NCI-H187 treated with DMSO at 0.1 percent for 48 hours (cell line): ENCODE data around the gene EHD4.

ENCODE experiments used
- DNase-seq: peaks from one replicate; lab custom pipeline; 2025; lab: John Stamatoyannopoulos, UW

EHD4 gene

DNA sequence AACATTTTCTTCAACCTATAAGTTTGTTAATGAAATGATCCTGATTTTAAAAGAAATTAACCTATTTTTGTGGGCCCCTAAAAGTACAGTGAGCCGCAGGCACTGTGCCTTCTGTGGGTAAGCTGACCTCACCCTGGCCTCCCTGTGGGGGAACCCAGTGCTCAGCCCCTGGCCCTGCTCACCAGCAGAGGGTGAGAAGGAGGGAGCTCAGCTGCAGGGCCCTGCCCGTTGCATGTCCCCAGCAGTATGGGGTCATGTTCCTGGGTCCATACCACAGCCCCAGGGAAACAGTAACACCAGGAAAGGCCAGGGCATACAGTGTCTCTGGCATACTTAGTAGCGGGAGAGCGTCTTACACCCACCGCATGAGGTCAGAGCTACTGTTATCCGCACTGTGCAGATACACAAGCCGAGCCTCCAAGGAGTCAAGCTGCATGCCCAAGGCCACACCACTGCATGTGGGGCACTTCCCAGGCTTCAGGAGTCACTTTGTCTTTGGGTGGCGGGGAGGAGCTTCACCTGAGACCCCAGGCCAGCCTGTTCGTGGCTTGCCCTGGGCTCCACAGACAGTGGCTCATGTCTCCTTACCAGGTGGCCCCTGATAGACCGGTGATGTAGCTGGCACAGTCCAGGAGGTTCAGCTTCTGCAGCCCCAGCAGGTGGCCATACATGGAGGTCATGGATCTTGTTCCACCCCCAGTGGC lies 22.6 kb upstream of the EHD4 start:
- no peak for DNase-seq

DNA sequence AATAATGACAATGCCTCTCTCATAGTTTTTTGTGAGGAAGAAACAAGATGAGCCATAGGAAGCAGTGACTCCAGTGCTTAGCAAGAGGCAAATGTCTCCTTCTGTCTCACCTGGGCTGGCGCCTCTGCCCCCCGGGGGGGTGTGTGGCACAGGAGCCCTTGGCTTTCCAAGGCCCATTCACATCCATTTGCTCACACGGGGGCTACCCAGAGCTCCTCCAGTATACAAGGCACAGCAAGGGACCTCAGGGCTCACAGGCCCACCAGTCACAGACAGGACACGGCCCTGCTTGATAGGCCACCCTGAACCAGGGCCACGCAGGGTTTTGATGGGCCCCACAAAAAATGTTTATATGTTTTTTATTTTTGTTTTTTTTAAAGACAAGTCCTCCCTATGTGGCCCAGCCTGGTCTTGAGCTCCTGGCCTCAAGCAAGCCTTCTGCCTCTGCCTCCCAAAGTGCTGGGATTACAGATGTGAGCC lies 21.9 kb upstream of the EHD4 start:
- DNase-seq = no peak

DNA sequence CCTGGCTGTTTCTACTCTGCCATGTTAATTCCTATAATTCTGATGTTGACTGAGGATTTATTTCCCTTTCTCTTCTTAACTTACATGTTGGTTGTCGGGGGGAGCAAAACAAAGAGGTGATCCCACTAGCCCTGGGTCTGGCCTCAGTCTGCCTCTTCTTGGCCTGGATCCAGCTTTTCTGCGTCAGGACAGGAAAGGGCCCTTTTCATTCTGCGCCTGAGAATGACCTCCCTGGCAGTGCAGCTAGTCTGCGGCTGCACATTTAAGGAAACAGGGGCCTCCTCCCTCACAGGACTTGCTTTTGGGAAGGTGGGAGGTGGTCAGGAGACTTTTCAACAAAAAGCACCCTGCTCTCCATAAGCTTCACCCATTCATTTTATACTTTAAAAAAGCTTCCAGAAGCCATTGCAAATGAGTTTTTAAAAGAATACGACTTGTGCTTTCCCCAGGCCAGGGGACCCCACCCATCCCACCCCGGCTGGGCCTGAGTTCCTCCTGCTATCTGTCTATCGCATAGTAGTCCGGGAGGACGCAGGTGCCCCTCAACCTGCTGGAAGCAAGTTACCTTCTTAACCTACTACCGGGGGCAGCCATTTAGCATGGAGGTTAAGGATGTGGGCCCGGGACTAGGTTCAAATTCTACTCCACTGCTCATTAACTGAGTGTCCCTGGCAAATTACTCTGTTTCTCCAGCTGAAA lies 21.3 kb upstream of the EHD4 start:
- DNase-seq = no peak

DNA sequence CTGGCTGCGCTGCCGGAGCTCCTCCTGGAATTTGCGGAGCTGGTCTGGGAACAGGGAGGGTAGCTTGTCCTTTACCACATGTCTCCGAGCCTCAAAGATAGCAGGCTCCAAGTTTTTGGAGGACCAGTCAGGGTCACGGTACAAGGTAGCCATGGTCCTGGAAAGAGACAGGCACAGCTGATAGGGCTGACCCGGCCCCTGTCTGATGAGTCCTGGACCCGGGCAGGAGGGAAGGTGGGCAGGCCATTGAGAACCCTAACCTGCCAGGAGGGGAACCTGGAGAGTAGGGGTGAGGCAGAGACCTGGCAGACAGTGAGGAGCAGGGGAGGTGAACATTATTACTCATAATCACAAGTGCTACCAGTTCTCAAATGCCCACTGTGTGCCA lies 20.4 kb upstream of the EHD4 start:
- DNase-seq = no peak

DNA sequence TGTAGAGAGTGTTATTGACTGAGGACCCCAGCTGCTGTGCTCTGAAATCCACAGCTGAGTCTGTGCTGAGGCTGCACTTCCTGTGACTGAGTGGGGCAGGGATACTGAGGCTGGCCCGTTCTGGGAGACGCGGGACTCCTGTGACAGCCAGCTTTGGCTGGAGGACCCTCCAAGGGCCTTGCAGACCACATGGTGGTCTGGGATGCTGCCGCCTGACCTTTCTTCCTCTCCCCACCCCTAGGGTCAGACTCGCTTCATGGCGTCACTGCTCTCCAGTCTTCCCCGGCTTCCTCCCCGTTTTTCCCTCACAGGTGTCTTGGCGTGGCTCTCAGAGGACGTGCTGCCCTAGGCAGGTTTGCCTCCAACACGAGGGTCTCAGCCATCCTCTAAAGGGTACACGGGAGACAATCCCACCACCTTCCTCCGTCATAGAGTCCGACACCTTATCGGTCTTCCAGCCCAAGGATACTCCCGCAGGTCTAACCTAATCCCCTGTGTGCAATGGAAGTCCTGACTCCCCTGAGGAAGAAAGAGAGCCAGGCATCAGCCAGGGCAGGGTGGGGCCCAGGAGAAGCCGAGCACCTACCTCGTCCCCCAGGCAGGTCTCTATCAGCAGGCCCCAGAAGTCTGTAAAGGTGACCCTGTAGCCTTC lies 19.9 kb upstream of the EHD4 start:
- no peak for DNase-seq

GRCh38 chr15:41990691-41991090 lies 18.3 kb upstream of the EHD4 start:
- DNase-seq = no peak

DNA sequence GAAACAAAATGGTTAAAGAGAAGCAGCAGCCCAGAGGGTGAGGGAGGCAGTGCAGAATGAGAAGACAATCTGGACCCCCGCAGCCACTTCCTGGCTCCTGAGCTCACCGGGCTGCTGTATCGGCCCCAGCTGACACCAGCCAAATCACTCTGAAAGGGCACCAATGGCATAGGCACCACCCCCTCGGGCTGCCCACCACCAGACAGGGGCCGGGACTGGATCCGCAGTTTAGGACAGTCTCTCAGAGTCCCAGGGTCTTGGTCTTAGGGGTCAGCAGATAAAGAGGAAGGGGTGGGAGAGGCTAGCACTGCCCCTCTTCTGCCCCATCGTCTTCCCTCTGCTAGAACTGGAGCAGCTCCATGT lies 17.9 kb upstream of the EHD4 start:
- no peak for DNase-seq

GRCh38 chr15:41989573-41990242 lies 17.4 kb upstream of the EHD4 start:
- no peak for DNase-seq

DNA sequence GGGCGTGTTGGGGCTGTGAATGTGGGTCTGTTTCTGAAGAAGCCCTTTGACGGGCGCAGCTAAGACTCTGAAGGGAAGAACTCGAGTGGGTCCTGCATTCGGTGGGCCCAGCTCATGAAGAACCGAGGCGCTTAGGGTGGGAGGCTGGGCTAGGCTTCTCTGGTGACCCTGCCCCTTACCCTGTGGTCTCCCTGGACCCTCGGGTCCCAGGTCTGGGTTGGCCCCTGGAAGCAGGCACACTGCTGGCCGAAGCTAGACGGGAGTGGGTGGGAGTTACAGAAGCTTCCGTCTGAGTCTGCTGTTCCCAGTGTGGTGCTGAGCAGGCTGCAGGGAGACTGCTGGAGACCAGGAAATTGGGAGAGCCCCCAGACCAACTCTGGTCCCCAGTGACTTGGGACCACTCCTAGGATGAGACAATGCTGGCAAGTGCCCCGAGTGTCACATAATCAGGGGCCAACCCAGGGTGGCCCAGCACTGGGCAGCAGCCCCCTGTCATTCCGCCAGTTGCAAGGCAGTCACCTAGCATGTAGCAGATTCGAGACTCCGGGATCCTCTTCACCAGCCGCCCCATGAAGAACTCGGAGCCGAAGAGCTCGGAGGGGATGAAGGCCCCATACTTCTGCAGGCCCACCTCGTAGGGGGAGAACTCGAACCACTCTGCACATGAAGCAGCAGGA lies 16.7 kb upstream of the EHD4 start:
- DNase-seq = no peak

DNA sequence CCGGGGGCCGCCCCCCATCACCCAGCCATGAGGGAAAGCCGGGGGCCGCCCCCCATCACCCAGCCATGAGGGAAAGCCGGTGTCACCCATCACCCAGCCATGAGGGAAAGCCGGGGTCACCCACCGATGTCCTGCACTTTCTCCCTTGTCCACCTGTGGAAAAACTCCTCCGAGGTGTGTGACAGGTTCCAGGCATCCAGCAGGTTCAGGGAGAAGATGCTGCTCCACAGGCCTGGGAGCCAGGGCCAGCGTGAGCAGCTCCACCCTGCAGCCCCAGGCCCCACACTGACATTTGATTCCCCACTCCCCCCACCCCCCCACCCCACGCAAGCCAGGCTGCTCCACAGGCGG lies 15.5 kb upstream of the EHD4 start:
- no peak for DNase-seq

GRCh38 chr15:41987246-41987924 lies 15.0 kb upstream of the EHD4 start:
- no peak for DNase-seq

DNA sequence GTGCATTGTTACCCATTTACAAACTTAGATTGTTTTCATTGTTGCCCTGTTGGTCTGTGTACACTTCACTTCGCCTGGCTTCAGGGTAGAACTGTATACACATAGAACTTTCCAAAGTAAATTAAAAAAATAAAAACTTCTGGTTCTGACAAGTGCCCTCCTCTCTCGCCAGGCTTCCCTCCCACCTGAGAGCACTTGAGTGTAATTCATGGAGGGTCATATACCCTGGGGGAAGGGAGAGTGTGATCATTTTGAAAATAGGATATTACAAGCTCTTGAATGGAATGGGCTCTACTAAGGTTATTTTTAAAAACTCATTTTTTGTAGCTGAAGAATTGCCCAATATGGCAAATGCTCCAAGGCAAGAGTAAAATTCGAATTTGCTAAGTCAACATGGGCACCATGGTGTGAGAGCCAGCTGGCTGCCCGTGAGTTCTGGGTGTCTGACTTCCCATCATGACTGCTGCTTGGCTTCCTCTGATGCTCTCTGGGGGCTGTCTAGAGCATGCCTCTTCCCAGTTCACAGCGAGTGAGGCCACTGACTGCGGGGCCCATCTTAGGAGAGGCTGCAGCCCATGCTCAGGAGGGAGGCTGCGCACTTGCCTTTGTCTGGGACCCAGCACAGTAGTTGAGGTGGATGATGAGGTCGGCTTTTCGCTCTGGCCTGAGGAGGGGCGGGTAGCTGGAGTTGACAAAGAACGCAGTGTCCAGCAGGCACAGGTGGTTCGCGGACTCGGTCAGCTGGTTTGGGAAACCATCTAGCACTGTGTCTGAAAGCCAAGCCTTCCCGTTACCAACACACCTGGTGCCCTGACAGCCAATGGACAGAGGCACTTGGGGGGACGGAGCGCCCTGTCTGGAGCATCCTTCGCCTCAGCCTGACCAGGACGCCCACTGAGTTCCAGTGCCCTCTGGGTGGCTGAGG lies 13.1 kb upstream of the EHD4 start:
- no peak for DNase-seq

GRCh38 chr15:41984622-41985021 lies 12.3 kb upstream of the EHD4 start:
- DNase-seq = no peak

DNA sequence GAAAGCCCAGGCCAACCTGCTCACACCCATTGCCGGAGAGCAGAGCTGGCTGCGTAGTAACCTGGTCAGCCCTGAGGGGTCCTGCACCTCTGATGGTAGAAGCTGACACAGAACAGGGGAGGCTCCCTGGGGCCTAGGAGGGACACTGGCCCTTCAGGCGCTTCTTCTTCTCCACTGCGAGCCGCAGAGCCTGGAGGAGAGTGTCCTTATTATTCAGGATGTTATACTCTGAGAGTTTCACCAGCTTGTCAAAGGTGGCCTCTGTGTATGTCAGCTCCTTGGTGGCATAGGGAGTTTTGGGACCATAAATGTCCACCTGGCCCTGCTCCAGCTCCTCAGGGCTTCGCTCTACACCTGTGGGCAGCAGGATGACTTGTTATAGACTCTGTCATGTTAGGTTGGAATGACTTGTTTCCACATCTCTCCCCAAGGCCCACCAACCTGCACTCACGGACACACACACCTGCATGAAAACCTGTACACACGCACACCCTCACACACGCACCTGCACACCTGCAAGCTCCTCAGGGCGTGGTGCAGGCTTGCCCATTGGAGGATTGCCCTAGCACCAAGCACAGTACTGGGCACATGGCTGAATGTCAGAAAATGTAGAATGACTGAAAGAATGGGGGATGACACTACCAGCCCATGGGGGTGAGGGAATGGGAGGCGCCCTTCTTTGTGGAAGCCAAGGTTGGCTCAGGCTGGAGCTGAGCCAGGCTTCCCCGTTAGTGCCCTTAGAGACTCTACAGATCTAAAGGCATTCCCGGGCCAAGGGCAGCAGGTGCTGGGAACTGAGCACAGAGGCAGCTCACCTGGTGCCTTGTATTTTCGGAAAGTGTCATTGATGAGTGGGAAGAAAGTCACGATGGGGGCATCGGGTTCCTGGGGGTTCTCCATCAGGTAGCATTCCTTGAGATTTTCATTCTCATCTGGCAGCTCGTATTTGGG lies 11.5 kb upstream of the EHD4 start:
- DNase-seq = no peak

- DNase-seq = no peak
Observed at GRCh38 chr15:41983221-41983620, 10.9 kb upstream of the EHD4 start.

DNA sequence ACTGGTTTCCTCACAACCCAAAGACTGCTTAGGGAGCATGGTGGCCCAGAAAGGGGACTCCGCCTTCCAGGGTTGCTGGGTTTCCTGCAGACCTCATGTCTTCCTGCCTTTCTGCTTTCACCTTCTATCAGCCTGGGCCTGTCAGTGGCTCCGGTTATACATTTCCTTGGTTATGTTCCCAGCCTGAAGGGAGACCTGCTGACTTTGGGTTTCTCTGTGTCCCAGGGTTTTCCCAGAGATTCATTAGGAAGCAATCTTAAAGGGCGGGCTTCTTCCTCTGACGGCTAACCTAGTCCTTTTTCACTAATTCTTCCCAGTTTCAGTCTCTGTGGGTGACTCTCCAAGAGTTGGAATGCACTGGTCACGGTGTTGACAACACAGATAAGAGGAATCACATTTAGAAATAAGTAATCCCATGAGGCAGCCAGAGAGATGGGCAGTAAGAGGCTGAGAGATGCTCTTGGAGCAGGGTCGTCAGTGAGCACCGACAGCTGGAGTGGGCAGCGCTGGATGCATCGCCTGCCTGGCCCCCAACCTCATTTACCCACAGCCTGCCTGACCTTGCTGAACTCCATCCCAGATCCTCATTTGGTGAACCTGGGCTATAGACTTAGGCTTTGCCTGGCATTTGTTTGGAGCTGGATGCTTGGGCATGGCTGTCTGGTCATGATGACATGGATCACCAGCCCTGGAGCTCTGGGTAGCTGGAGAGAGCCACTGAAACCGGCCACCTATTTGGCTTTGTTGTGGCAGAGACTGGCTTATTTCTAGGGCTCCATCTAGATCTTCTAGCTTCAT lies 10.0 kb upstream of the EHD4 start:
- DNase-seq = no peak

GRCh38 chr15:41981371-41982132 lies 9.2 kb upstream of the EHD4 start:
- no peak for DNase-seq
